ENCODE results near the gene DAND5.

DNA sequence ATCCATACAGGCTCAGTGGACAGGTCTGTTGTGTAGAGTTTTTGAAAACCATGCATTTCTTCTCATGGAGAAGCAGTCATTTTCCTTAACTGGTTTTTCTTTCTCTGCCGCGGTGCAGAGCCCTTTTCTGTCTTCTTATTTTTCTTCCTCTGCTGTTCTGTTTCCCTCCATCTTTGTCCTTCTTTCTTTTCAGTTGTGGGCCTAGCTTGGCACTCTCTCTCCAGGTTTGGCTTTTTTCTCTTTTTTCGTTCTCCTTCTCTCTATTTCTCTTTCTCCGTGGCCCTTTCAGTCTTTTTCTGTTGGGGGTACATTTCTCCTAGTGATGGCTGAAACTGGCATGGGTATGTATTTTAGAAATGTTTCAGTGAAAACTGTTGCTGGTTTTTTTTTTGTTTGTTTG is 50.0 kb downstream of the DAND5 start:
- TF ChIP-seq, protein P1, sequence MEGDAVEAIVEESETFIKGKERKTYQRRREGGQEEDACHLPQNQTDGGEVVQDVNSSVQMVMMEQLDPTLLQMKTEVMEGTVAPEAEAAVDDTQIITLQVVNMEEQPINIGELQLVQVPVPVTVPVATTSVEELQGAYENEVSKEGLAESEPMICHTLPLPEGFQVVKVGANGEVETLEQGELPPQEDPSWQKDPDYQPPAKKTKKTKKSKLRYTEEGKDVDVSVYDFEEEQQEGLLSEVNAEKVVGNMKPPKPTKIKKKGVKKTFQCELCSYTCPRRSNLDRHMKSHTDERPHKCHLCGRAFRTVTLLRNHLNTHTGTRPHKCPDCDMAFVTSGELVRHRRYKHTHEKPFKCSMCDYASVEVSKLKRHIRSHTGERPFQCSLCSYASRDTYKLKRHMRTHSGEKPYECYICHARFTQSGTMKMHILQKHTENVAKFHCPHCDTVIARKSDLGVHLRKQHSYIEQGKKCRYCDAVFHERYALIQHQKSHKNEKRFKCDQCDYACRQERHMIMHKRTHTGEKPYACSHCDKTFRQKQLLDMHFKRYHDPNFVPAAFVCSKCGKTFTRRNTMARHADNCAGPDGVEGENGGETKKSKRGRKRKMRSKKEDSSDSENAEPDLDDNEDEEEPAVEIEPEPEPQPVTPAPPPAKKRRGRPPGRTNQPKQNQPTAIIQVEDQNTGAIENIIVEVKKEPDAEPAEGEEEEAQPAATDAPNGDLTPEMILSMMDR (IDR thresholded peaks at IDR 0.05; ENCODE audit: low read depth, low read length), result no peak
- TF ChIP-seq, protein P2, sequence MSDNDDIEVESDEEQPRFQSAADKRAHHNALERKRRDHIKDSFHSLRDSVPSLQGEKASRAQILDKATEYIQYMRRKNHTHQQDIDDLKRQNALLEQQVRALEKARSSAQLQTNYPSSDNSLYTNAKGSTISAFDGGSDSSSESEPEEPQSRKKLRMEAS (IDR thresholded peaks at IDR 0.05; ENCODE audit: low read depth, low read length), result no peak
